ENCODE results near the gene MBTD1.

DNA sequence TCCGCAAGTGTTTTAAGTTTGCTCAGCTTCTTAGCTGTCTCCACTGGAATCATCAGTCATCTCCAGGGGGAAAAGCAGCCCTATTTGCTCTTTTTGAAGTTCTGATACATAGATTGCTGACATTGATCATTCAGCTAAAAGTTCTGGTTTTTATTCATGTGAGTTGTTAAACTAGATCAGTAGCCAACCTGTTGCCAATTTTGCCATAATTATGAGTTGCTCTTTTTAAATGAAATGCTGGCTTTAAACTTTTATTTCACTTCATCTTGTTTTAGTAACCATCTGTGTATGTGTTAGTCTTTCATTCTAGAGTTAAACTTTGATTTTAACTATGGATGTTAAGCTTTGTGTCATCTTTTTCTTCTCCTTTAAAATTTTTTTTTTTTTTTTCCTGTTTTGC, 13.0 kb upstream of the MBTD1 start:
- TF ChIP-seq, protein P1, sequence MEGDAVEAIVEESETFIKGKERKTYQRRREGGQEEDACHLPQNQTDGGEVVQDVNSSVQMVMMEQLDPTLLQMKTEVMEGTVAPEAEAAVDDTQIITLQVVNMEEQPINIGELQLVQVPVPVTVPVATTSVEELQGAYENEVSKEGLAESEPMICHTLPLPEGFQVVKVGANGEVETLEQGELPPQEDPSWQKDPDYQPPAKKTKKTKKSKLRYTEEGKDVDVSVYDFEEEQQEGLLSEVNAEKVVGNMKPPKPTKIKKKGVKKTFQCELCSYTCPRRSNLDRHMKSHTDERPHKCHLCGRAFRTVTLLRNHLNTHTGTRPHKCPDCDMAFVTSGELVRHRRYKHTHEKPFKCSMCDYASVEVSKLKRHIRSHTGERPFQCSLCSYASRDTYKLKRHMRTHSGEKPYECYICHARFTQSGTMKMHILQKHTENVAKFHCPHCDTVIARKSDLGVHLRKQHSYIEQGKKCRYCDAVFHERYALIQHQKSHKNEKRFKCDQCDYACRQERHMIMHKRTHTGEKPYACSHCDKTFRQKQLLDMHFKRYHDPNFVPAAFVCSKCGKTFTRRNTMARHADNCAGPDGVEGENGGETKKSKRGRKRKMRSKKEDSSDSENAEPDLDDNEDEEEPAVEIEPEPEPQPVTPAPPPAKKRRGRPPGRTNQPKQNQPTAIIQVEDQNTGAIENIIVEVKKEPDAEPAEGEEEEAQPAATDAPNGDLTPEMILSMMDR (conservative IDR thresholded peaks at IDR 0.05; ENCODE audit: low read depth, low read length) = no peak
- TF ChIP-seq EZH2 (IDR thresholded peaks at IDR 0.05; ENCODE audit: borderline replicate concordance, low read depth, low read length, poor library complexity, severe bottlenecking) = no peak
